ENCODE data around the gene PSMA3. TPM values are rescaled to one million over a fixed set of nuclear protein-coding genes. Genes with fewer than 3 reads are reported as not detected.

The PSMA3 gene
- total and polyA plus RNA-seq, 4 donors, result 59.2 to 133 (median 86.5) TPM

GRCh38 chr14:58281969-58282368 lies 37.3 kb downstream of the PSMA3 start:
- no peak for DNase-seq (ENCODE audit: low read depth in 4 of 6, low spot score in 6 of 6)
- Histone ChIP-seq H3K4me3 (ENCODE audit: low read depth, low read length) (no peak overlapping the region), H3K36me3 (ENCODE audit: control insufficient read depth, insufficient read depth, low read length) (peaks cover 30% of the 10 kb centered on the region), H3K27me3 (ENCODE audit: control insufficient read depth, insufficient read depth, low read length) (no peaks in the 10 kb centered on the region), H3K27ac (ENCODE audit: low read depth, low read length) (peak overlapping the region; percentile 86), H3K4me1 (ENCODE audit: control insufficient read depth, insufficient read depth, low read length) (peaks cover 3% of the 10 kb centered on the region), H3K9me3 (ENCODE audit: control insufficient read depth, insufficient read depth, low read length) (no peaks in the 10 kb centered on the region)
- 86% methylated on average over 1 of the region's 3 CpGs for WGBS (ENCODE audit: insufficient coverage)

DNA sequence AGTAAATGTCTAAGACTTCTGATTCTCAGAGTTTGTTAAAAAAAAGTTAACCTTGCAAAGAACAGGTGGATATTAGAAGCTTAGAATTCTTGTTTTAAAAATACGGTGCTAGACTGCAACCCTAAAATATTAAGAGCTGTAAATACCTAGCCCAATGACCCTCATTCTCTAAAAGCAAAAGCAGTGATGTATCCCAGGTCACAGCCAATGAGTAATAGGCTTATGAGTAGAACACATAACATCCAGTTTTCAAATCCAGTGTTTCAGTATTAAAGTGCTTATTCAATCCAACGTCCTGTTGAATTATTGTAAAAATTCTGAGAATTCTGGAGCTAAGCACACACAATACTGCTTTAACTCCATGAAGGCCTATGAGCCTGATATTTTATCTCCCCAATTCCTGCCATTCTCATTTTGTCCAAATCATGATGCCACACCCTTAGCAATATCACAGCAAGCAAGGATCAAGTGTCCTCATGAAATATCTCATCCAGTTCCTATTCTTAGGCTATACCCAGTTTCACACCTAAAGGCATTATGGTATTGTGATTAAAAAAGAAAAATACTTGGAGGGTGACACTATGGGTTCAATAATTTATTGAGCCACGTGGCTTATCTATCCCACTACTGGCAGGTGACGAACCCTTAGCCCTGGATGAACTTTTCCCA lies 38.4 kb downstream of the PSMA3 start:
- H3K27ac ChIP-seq (ENCODE audit: low read depth, low read length), result no peak overlapping the region
- no peak overlapping the region for H3K4me3 ChIP-seq (ENCODE audit: low read depth, low read length)
- WGBS (ENCODE audit: insufficient coverage), result no CpG with 5 or more reads among the region's 4 CpGs
- no peaks in the 10 kb centered on the region for H3K27me3 ChIP-seq (ENCODE audit: control insufficient read depth, insufficient read depth, low read length)
- H3K4me1 ChIP-seq (ENCODE audit: control insufficient read depth, insufficient read depth, low read length), result peaks cover 3% of the 10 kb centered on the region
- DNase-seq (ENCODE audit: low read depth in 4 of 6, low spot score in 6 of 6), result no peak
- H3K9me3 ChIP-seq (ENCODE audit: control insufficient read depth, insufficient read depth, low read length), result no peaks in the 10 kb centered on the region
- H3K36me3 ChIP-seq (ENCODE audit: control insufficient read depth, insufficient read depth, low read length), result peaks cover 20% of the 10 kb centered on the region

- H3K9me3 ChIP-seq (ENCODE audit: control insufficient read depth, insufficient read depth, low read length), result no peaks in the 10 kb centered on the region
- no peak overlapping the region for H3K27ac ChIP-seq (ENCODE audit: low read depth, low read length)
- no peaks in the 10 kb centered on the region for H3K27me3 ChIP-seq (ENCODE audit: control insufficient read depth, insufficient read depth, low read length)
- H3K4me3 ChIP-seq (ENCODE audit: low read depth, low read length), result no peak overlapping the region
- no peak for DNase-seq (ENCODE audit: low read depth in 4 of 6, low spot score in 6 of 6)
- peaks cover 16% of the 10 kb centered on the region for H3K36me3 ChIP-seq (ENCODE audit: control insufficient read depth, insufficient read depth, low read length)
- peaks cover 3% of the 10 kb centered on the region for H3K4me1 ChIP-seq (ENCODE audit: control insufficient read depth, insufficient read depth, low read length)
Measured at GRCh38 chr14:58283730-58284129, 39.1 kb downstream of the PSMA3 start.

DNA sequence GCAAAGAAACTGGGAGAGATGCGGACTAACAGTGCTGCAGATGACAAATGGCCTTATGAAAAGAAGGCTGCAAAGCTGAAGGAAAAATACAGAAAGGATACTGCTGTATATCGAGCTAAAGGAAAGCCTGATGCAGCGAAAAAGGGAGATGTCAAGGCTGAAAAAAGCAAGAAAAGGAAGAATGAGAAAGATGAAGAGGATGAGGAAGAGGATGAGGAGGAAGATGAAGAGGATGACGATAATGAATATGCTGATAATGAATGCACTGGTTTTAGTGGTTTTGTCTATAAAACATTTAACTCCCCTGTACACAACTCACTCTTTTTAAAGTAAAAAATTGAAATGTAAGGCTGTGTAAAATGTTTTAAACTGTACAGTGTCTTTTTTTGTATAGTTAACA lies 40.5 kb downstream of the PSMA3 start:
- peaks cover 12% of the 10 kb centered on the region for H3K36me3 ChIP-seq (ENCODE audit: control insufficient read depth, insufficient read depth, low read length)
- no peaks in the 10 kb centered on the region for H3K9me3 ChIP-seq (ENCODE audit: control insufficient read depth, insufficient read depth, low read length)
- H3K4me1 ChIP-seq (ENCODE audit: control insufficient read depth, insufficient read depth, low read length), result peaks cover 3% of the 10 kb centered on the region
- no peak overlapping the region for H3K4me3 ChIP-seq (ENCODE audit: low read depth, low read length)
- no peak overlapping the region for H3K27ac ChIP-seq (ENCODE audit: low read depth, low read length)
- DNase-seq (ENCODE audit: low read depth in 4 of 6, low spot score in 6 of 6), result no peak
- H3K27me3 ChIP-seq (ENCODE audit: control insufficient read depth, insufficient read depth, low read length), result no peaks in the 10 kb centered on the region
- 100% methylated on average over 3 of the region's 4 CpGs for WGBS (ENCODE audit: insufficient coverage)

GRCh38 chr14:58287607-58288042 lies 43.0 kb downstream of the PSMA3 start:
- H3K27ac ChIP-seq (ENCODE audit: low read depth, low read length), result no peak overlapping the region
- DNase-seq (ENCODE audit: low read depth in 4 of 6, low spot score in 6 of 6), result no peak
- H3K4me3 ChIP-seq (ENCODE audit: low read depth, low read length), result no peak overlapping the region
- WGBS (ENCODE audit: insufficient coverage), result 76% methylated on average over 3 of the region's 3 CpGs
- H3K9me3 ChIP-seq (ENCODE audit: control insufficient read depth, insufficient read depth, low read length), result no peaks in the 10 kb centered on the region
- H3K36me3 ChIP-seq (ENCODE audit: control insufficient read depth, insufficient read depth, low read length), result peaks cover 21% of the 10 kb centered on the region
- H3K4me1 ChIP-seq (ENCODE audit: control insufficient read depth, insufficient read depth, low read length), result no peaks in the 10 kb centered on the region
- H3K27me3 ChIP-seq (ENCODE audit: control insufficient read depth, insufficient read depth, low read length), result no peaks in the 10 kb centered on the region

GRCh38 chr14:58288106-58288792 lies 43.6 kb downstream of the PSMA3 start:
- Histone ChIP-seq H3K27me3 (ENCODE audit: control insufficient read depth, insufficient read depth, low read length) (no peaks in the 10 kb centered on the region), H3K27ac (ENCODE audit: low read depth, low read length) (no peak overlapping the region), H3K9me3 (ENCODE audit: control insufficient read depth, insufficient read depth, low read length) (no peaks in the 10 kb centered on the region), H3K4me3 (ENCODE audit: low read depth, low read length) (no peak overlapping the region), H3K4me1 (ENCODE audit: control insufficient read depth, insufficient read depth, low read length) (no peaks in the 10 kb centered on the region), H3K36me3 (ENCODE audit: control insufficient read depth, insufficient read depth, low read length) (peaks cover 26% of the 10 kb centered on the region)
- no peak for DNase-seq (ENCODE audit: low read depth in 4 of 6, low spot score in 6 of 6)
- WGBS (ENCODE audit: insufficient coverage), result 14% methylated on average over 1 of the region's 3 CpGs

DNA sequence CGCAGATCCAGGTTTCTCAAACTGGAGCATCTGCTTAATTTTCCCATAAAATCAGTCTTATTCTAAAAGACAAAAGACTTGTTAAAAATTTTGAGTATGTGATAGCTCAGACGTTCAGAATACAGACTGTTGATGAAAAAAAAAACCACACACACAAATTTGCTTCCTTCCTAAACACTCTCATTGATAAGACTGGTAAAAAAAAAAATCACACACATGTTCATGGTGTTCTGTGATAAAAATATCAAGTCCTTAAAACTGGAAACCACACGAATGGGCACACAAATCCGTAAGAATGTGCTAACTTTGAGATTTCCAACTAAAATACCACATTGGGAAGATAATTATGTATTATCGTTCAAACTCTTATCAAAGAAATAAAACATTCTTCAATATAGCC lies 47.0 kb downstream of the PSMA3 start:
- Histone ChIP-seq H3K27me3 (ENCODE audit: control insufficient read depth, insufficient read depth, low read length) (no peaks in the 10 kb centered on the region), H3K4me3 (ENCODE audit: low read depth, low read length) (no peak overlapping the region), H3K4me1 (ENCODE audit: control insufficient read depth, insufficient read depth, low read length) (peaks cover 2% of the 10 kb centered on the region), H3K27ac (ENCODE audit: low read depth, low read length) (no peak overlapping the region), H3K9me3 (ENCODE audit: control insufficient read depth, insufficient read depth, low read length) (no peaks in the 10 kb centered on the region), H3K36me3 (ENCODE audit: control insufficient read depth, insufficient read depth, low read length) (peaks cover 32% of the 10 kb centered on the region)
- no peak for DNase-seq (ENCODE audit: low read depth in 4 of 6, low spot score in 6 of 6)
- WGBS (ENCODE audit: insufficient coverage), result no CpG with 5 or more reads among the region's 5 CpGs

GRCh38 chr14:58292187-58292586 lies 47.5 kb downstream of the PSMA3 start:
- Histone ChIP-seq H3K4me1 (ENCODE audit: control insufficient read depth, insufficient read depth, low read length) (peaks cover 2% of the 10 kb centered on the region), H3K27me3 (ENCODE audit: control insufficient read depth, insufficient read depth, low read length) (no peaks in the 10 kb centered on the region), H3K9me3 (ENCODE audit: control insufficient read depth, insufficient read depth, low read length) (no peaks in the 10 kb centered on the region), H3K4me3 (ENCODE audit: low read depth, low read length) (no peak overlapping the region), H3K27ac (ENCODE audit: low read depth, low read length) (no peak overlapping the region), H3K36me3 (ENCODE audit: control insufficient read depth, insufficient read depth, low read length) (peaks cover 30% of the 10 kb centered on the region)
- DNase-seq (ENCODE audit: low read depth in 4 of 6, low spot score in 6 of 6), result no peak
- WGBS (ENCODE audit: insufficient coverage), result no CpG with 5 or more reads among the region's 3 CpGs

DNA sequence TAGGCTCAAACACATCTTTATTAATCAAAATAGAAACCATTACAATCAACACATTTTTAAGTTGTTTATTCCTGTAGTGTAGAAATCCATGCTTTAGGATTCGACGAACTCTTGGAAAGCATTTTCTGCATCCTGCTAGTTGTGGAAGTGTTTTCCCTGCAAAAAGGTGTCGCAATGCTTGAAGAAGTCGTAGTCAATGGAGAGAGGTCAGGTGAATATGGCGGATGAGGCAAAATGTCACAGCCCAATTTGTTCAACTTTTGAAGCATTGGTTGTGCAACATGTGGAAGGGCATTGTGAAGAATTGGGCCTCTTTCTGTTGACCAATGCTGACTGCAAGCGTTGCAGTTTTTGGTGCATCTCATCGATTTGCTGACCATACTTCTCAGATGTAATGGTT lies 49.6 kb downstream of the PSMA3 start:
- DNase-seq (ENCODE audit: low read depth in 4 of 6, low spot score in 6 of 6), result no peak
- no peaks in the 10 kb centered on the region for H3K27me3 ChIP-seq (ENCODE audit: control insufficient read depth, insufficient read depth, low read length)
- peaks cover 2% of the 10 kb centered on the region for H3K4me1 ChIP-seq (ENCODE audit: control insufficient read depth, insufficient read depth, low read length)
- WGBS (ENCODE audit: insufficient coverage), result 100% methylated on average over 7 of the region's 7 CpGs
- no peaks in the 10 kb centered on the region for H3K9me3 ChIP-seq (ENCODE audit: control insufficient read depth, insufficient read depth, low read length)
- peaks cover 30% of the 10 kb centered on the region for H3K36me3 ChIP-seq (ENCODE audit: control insufficient read depth, insufficient read depth, low read length)
- no peak overlapping the region for H3K27ac ChIP-seq (ENCODE audit: low read depth, low read length)
- H3K4me3 ChIP-seq (ENCODE audit: low read depth, low read length), result no peak overlapping the region

DNA sequence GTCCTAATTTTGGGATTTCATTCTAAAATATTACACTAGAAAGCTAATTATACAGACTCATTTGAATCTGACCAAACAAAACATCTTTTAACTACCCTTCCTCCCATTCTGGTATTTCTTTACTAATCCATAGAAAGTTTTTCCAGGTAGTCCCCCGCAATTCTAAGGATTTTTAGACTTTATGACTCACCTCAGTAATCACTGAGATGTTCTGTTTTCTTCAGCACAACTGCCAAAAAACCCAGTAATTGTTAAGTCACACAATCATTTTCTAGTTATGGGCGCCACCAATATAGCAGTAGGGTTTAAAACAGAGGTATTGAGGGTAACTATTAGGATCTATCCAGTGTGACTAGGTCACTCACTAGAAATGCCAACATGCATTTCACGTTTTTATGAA lies 52.1 kb downstream of the PSMA3 start:
- Histone ChIP-seq H3K4me1 (ENCODE audit: control insufficient read depth, insufficient read depth, low read length) (peaks cover 2% of the 10 kb centered on the region), H3K27ac (ENCODE audit: low read depth, low read length) (peak overlapping the region; percentile 100), H3K36me3 (ENCODE audit: control insufficient read depth, insufficient read depth, low read length) (peaks cover 22% of the 10 kb centered on the region), H3K27me3 (ENCODE audit: control insufficient read depth, insufficient read depth, low read length) (no peaks in the 10 kb centered on the region), H3K9me3 (ENCODE audit: control insufficient read depth, insufficient read depth, low read length) (no peaks in the 10 kb centered on the region), H3K4me3 (ENCODE audit: low read depth, low read length) (peak overlapping the region; percentile 93)
- 40% methylated on average over 1 of the region's 3 CpGs for WGBS (ENCODE audit: insufficient coverage)
- no peak for DNase-seq (ENCODE audit: low read depth in 4 of 6, low spot score in 6 of 6)
